Raji (cell line): ENCODE data around the gene CNN2.

Experiments used
- POLR2A ChIP-seq: IDR thresholded peaks from 2 replicates; pipeline ENCODE4 v1.6.1; 2011; ENCODE audit warnings: low read depth, low read length, control low read depth; ENCODE audit not compliant: insufficient read depth

The CNN2 gene

DNA sequence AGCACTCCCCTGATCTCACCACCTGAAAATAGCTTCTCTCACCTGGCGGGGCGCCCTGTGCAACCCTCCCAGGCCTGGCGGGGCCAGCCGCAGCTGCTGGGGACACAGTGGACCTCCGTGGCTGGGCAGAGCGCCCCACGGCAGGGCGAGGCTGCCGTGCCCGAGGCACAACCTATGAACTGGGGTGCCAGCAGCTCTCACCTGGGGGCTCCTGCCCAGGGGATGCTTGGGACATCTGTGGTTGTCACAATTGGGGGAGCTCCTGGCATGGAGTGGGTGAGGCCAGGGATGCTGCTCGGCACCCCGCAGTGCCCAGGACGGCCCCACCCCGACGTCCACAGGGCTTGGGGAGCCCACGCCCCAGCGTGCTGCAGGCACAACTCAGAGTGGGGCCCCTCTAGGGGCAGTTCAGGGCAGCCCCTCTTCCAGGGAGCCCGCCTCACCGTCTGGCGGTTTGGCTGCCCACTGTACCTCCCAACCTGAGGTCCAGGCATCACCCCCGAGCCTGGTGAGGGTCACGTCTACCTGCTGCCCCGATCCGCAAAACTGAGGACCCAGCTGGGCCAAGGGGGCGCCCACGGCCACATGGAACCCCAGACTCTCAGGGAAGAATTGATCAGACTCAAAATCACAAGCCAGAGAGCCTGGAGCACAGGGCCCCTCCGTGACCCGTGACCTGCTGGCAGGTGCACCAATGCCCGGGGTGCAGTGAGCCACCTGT, 11.2 kb upstream of the CNN2 start:
- TF ChIP-seq POLR2A = no peak

DNA sequence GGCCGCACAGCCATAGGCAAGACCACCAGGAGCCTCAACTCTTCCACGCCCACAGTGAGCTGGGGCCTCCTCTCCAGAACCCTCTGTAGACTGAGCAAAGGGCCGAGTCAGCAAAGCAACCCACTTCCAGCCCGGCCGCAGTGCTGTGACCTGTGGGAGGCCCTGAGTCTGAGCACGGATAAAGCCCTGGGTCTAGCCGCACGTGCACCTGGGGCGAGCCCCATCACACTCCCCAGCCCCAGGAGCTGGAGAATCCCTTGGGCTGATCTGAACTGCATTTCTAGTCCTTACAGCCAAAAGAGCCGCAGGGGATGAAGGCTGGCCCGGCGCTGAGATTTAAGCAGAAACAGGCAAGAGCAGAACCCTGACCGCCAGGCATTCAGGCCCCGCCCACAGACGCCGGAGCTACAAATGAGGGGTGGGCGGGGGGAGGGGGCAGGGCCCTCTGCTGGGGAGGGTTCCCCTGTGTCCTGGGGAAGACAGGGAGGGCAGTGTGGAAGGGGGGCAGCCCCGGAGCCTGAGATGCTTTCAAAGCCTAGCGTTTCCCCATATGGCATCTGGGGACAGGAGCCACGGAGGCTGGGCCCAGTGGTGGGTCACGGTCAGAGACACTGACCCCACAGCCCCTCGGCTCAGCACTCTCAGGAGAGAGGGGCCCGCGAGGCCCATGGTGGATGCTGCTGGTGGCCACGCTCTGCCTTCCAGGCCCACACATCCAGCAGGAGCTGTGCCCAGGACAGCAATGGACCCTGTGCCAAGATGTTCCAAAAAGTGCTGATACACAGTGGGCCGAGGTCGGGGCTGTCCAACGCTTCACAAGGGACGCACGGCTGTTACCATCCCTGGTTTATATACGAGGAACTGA, 10.4 kb upstream of the CNN2 start:
- no peak for TF ChIP-seq POLR2A

DNA sequence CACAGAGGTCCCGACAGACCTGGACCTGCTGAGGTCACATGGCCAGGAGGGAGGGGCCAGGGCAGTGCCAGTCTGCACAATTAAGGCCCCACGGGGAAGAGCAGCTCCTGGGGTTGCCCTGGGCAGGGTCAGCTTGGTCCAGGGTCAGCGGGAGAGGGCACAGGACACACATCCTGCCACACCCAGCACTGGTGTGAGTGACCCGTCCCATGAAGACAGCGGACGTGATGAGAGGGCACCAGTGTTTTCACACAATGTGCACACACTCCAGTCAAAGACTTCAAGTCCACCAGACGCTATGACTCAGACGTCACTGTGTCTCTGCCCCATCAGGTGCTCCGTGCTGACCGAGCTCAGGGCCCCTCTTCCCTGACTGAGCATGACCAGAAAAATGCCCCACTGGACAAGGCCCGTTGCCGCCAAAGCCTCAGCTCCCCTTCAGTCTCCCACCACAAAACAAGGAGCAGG, 9.7 kb upstream of the CNN2 start:
- no peak for TF ChIP-seq POLR2A

DNA sequence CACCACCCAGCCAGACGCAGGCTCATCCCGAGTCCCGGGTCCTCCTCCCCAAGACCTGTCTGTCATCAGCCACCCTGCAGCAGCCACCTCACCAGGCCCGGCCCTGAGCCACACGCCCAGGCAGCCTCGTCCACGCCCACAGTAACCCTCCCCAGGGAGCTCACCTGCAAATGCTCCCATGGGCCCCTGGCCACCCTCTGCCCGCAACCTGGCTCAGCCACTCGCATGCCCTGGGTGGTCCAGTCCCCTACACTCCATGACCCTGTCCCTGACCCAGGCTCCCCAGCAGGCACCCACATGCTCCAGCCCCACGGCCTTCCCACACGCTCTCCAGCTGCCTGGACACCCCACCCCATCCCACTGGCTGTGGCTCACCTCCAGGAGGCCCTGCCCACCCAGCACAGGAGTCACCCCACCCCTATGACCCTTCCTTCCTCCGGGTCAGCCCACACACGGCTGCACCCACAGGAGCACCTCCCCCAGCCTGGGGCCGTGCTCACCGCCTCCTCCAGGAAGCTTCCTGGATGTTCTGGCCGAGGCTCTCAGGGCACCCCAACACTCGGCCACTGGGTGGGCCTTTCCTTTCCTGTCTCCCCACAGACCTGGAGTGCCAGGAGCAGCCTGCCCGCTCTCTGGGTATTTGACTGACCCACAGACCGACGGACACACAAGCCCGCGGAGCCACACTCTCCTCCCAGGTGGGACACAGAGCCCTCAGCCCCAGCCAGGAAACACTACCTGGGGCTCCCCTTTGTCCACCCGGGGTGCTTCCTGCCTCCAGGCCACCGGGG, 9.1 kb upstream of the CNN2 start:
- no peak for TF ChIP-seq POLR2A

DNA sequence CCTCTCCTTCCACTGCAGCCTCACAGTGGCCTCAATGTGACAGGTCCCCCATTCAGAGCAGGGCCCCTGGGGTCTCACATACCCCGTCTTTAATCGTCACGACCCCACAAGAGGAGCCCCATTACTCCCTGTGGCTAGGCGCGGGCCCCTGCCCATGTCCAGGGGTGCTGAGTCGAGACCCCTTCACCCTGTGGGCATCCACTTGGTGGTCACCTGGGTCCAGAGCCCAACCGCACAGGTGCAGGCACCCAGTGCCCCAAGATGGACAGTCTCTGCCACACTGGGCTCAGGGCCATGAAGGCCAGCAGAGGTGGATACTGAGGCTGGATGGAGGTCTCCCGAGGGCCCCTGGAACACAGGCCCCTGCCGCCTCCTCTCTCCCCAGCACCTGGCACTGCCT, 8.5 kb upstream of the CNN2 start:
- TF ChIP-seq POLR2A = no peak

DNA sequence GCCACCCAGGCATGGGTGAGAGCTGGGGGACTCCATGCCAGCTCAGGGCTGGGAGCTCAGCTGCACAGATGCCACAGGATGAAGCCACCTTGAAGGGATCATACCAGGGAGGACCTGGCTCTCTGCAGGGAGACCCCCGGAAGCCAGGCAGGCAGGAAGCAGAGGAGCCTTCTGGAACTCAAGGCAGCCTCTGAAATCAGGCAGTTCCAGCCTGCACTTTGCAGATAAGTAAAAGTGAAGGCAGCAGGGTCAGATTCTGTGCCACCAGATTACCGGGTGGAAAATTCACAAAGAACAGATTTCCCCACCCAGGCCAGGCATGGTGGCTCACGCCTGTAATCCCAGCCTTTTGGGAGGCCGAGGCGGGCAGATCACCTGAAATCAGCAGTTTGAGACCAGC, 8.0 kb upstream of the CNN2 start:
- TF ChIP-seq POLR2A = no peak

DNA sequence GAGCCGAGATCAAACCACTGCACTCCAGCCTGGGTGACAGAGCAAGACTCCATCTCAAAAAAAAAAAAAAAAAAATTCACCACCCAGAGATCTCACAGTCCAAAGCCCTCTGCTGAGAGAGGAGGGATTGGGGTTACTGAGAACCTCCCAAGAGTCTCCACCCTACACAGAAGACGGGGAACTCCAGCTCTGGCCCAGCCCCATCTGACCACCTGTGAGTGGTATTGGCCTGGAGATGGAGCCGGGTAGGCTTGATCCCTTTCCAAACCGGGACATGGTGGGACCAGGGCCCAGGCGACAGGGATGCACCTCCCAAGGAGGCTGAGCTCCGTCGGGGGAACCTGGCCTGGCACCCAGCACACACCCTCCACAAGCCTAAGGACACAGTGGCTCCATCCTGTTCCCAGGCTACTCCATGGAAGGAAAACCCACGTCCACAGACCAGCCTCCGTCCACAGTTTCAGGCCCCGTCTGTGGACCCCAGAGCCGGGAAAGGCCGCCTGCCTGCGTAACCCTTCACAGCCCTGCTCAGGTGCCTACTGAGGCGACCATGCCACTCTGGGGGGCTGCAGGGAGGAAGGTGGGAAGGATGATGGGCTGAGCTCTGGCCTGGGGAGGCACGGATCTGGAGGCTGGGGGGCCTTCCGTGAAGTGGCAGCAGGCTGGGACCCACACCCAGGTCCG, 7.3 kb upstream of the CNN2 start:
- TF ChIP-seq POLR2A = no peak

DNA sequence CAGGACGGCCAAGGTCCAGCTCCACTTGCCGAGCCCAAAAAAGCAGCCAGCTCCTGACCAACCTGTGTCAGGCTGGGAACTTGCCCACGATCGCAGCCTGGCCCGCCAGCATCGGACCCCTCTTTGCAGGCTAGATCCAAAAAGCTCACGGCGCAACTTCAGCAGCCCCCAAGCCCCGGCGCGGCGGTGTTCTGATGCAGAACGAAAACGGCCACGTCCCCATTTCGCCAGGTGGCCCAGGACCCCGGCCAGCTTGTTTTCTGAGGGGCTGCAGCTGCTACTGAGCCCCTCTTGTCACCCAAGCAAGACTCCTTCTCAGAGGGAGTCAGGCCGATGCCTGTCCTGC, 6.8 kb upstream of the CNN2 start:
- TF ChIP-seq POLR2A = no peak

DNA sequence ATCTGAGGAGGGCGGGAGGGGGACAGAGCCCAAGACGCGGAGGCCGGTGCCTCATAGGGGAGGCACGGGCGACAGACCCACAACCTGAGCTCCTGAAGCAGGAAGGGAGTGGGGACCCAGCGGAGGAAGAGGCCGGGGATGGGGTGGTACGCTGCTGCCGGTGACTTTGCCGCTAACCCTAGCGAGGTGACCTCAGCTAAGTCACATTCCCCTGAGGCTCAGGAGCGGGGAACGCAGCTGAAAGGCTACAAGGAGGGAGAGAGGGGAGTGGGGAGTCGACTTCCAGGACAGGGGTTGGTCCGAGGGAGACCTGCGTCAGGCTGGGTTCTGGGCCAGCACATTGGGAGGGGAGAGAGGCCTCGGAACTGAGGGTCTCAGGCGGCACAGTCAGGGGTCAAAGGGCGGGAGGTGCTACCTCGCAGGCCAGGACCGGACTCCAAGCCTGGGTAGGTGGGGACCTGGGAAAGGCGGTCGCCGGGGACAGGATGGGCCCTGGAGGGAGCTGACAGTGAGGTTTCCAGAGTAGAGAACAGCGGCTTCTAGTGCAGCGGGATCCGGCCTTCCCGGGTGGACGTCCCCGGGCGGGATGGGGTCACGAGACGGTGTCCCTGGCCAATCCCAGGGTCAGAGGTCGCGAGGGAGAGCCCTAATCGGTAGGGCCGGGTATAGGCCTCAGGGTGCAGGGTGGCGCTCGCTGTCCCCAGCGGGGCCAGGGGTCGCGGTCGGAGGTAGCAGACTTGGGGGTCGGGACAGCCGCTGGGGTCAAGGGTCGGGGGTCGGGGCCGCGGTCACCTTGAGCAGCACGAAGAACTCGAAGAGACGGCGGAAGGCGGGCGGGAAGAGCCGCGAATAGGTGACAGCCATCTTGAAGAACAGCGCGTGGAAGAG, 6.2 kb upstream of the CNN2 start:
- TF ChIP-seq POLR2A = no peak

DNA sequence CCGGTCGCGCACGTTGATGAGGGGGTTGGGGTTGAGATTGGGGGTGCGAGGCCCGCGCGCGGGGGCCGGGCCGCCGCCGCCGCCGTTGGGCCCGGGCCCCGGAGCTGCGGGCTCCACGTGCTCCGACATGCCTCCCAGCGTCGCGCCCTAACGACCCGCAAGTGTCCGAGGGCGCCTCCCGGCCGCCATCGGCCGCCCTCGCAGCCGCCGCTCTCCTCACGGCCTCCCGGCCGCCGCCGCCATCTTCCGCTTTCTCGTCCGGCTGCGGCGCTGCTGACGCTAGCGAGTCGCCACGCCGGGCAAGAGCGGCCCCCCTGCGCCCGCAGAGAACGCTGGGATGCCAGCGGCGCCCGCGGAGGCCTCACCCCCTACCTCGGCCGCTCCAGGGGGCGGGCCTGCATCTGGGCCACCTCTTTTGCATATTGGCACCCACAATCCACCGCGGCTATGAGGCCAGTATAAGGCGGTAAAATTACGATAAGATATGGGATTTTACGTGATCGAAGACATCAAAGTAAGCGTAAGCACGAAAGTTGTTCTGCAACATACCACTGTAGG, 5.5 kb upstream of the CNN2 start, which contains the start of gene TMEM259:
TSS of gene TMEM259 (minus strand) at position 256 of the 558 bp plus-strand sequence. CDS start at position 129, 127 bp downstream.
- peak; percentile 57 for TF ChIP-seq POLR2A

DNA sequence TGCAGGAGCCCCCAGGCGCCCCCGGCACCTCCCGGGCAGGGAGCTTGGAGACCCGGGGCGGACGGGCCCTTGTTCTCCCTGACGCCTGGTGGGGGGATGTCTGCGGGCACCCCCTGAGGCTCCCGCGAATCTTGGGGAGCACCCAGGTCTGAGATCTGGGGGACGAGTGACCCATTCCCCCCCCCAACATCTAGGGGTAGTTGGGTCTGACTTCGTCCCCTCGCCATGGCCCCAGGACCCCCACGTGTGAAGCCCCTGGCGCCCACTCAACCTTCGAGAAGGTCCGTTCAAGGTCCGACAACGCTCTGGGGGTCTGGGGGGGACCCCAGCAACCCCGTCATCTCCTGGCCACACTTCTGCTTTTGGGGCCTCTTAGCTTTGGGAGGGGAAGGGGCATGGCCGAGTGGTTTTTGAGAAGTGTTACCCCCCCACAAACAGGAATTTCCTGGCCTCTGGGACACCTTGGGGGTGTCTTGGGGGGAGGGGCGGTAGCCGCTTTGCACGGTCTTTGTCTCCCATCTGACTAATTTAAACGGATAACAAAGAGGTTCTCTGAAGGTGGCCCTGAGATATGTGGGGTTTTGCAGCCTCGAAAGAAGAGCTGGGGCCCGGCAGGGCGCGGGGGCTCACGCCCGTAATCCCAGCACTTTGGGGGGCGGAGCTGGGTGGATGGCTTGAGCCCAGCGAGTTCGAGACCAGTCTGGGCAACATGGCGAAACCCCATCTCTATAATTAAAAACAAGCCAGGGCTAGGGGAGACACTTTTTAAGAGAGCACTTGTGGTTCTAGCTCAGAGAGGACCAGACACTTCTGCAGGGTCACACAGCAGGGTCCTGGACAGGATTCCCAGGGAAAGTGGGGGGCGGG, 608 bp downstream of the CNN2 start:
- no peak; the same call in 1 of the 2 replicates for TF ChIP-seq POLR2A

DNA sequence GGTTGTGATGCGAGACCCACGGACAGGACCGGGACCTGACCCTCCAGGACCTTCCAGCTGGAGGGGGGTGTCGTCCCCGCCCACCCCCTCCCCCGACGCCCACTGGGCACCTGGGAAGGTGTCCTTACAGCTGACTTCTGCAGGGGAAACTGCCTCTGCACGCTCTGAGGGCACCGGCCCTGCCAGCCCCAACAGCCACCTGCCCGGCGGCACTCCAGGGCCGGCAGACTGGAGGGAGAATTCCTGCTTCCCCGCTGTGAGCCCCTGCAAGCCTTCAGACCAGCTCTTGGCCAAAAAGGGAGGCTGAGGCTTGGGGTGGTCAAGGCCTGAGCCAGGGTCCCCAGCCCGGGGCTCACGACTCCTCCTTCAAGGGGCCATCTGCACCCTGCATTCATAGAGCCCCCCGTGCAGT, 1.2 kb downstream of the CNN2 start:
- TF ChIP-seq POLR2A = no peak
